Measurements from ENCODE around the gene UTP25.
A peak's percentile ranks its signal among the peaks of the same experiment; 100 is the strongest.
"Not testable (repeated sequence)": the region's sequence is repeated elsewhere in the genome, so short reads cannot be mapped to it uniquely, and the experiment has no call there.

The UTP25 gene

GRCh38 chr1:209882942-209883340, 55.2 kb downstream of the UTP25 start:
- DNase-seq, result no peak
- no peaks in the 10 kb centered on the region for H3K9me3 ChIP-seq
- H3K4me3 ChIP-seq (ENCODE audit: low read depth, low read length), result no peak overlapping the region
- TF ChIP-seq CTCF (IDR thresholded peaks at IDR 0.05; ENCODE audit: low read depth, low read length), result no peak
- H3K4me1 ChIP-seq, result peaks cover 28% of the 10 kb centered on the region
- no peaks in the 10 kb centered on the region for H3K36me3 ChIP-seq
- H3K27me3 ChIP-seq, result no peaks in the 10 kb centered on the region

- no peaks in the 10 kb centered on the region for H3K36me3 ChIP-seq
- DNase-seq, result no peak
- peak; percentile 36 for TF ChIP-seq CTCF (IDR thresholded peaks at IDR 0.05; ENCODE audit: low read depth, low read length)
These were observed 55.7 kb downstream of the UTP25 start for GRCh38 chr1:209883341-209883971.

GRCh38 chr1:209884249-209884648, 56.5 kb downstream of the UTP25 start:
- H3K27me3 ChIP-seq, result no peaks in the 10 kb centered on the region
- peaks cover 26% of the 10 kb centered on the region for H3K4me1 ChIP-seq
- no peak overlapping the region for H3K4me3 ChIP-seq (ENCODE audit: low read depth, low read length)
- no peak for DNase-seq
- no peaks in the 10 kb centered on the region for H3K36me3 ChIP-seq
- H3K9me3 ChIP-seq, result no peaks in the 10 kb centered on the region
- TF ChIP-seq CTCF (IDR thresholded peaks at IDR 0.05; ENCODE audit: low read depth, low read length), result no peak

More at GRCh38 chr1:209883341-209883971, 55.7 kb downstream of the UTP25 start:
- no peaks in the 10 kb centered on the region for H3K27me3 ChIP-seq
- H3K4me1 ChIP-seq, result peaks cover 28% of the 10 kb centered on the region
- H3K9me3 ChIP-seq, result no peaks in the 10 kb centered on the region
- H3K4me3 ChIP-seq (ENCODE audit: low read depth, low read length), result no peak overlapping the region

- no peak for TF ChIP-seq CTCF (IDR thresholded peaks at IDR 0.05; ENCODE audit: low read depth, low read length)
- peak; percentile 69 for DNase-seq
- no peak overlapping the region for H3K4me3 ChIP-seq (ENCODE audit: low read depth, low read length)
These were observed 56.9 kb downstream of the UTP25 start for GRCh38 chr1:209884665-209885117.

GRCh38 chr1:209885403-209886218, 57.8 kb downstream of the UTP25 start:
- H3K4me1 ChIP-seq, result peaks cover 23% of the 10 kb centered on the region
- TF ChIP-seq CTCF (IDR thresholded peaks at IDR 0.05; ENCODE audit: low read depth, low read length), result no peak
- DNase-seq, result no peak

More at GRCh38 chr1:209884665-209885117, 56.9 kb downstream of the UTP25 start:
- Histone ChIP-seq H3K27me3 (no peaks in the 10 kb centered on the region), H3K36me3 (no peaks in the 10 kb centered on the region), H3K4me1 (peaks cover 23% of the 10 kb centered on the region), H3K9me3 (no peaks in the 10 kb centered on the region)

GRCh38 chr1:209886219-209886536, 58.4 kb downstream of the UTP25 start:
- Histone ChIP-seq H3K4me1 (peaks cover 28% of the 10 kb centered on the region), H3K27me3 (no peaks in the 10 kb centered on the region), H3K36me3 (no peaks in the 10 kb centered on the region), H3K4me3 (ENCODE audit: low read depth, low read length) (no peak overlapping the region), H3K9me3 (no peaks in the 10 kb centered on the region)
- DNase-seq, result no peak
- TF ChIP-seq CTCF (IDR thresholded peaks at IDR 0.05; ENCODE audit: low read depth, low read length), result peak; percentile 65

More at GRCh38 chr1:209885403-209886218, 57.8 kb downstream of the UTP25 start:
- no peaks in the 10 kb centered on the region for H3K9me3 ChIP-seq
- no peak overlapping the region for H3K4me3 ChIP-seq (ENCODE audit: low read depth, low read length)
- no peaks in the 10 kb centered on the region for H3K36me3 ChIP-seq
- H3K27me3 ChIP-seq, result no peaks in the 10 kb centered on the region

- not testable (repeated sequence) for H3K4me3 ChIP-seq (ENCODE audit: low read depth, low read length); H3K36me3 ChIP-seq; DNase-seq; H3K27me3 ChIP-seq; H3K9me3 ChIP-seq
- peaks cover 25% of the 10 kb centered on the region for H3K4me1 ChIP-seq
These were observed 60.7 kb downstream of the UTP25 start for GRCh38 chr1:209888291-209889076.

Data from BE2C (cell line).